HCT116 (cell line): ENCODE data around the gene LTBR. TPM values are rescaled to one million over a fixed set of nuclear protein-coding genes. Genes with fewer than 3 reads are reported as not detected.

ENCODE experiments used
- ATAC-seq: fragments of 200-7000 bp; cut with Tn5 transposase; 2 replicates; pipeline ENCODE4 v1.9.1; 2020; ENCODE audit warnings: mild to moderate bottlenecking, moderate library complexity
- BruUV-seq: library from RNA; stranded (reverse); fragments of 400-500 nt; replicated peaks from 2 replicates; lab custom pipeline; 2021; lab: Mats Ljungman, UMichigan
- CTCF ChIA-PET: fragments of 300-600 bp; sonication (Branson Sonifier 250); formaldehyde crosslinking; loops from one replicate; lab custom pipeline; 2021; ENCODE audit warnings: antibody characterized with exemption; lab: Charles Lee
- POLR2A ChIA-PET: fragments of 300-600, 350-600 bp; sonication (Branson Sonifier 250); formaldehyde crosslinking; loops from one replicate; lab custom pipeline; 2021; ENCODE audit warnings: antibody characterized with exemption; lab: Charles Lee
- RAD21 ChIA-PET, 2 experiments: fragments of 300-600 bp; sonication (Branson Sonifier 250); formaldehyde crosslinking; loops; one replicate each; lab custom pipeline; 2023; ENCODE audit warnings: low total read pairs in 2 of 2; ENCODE audit not compliant: uncharacterized antibody in 2 of 2, unreplicated experiment in 2 of 2, low non-redundant PET in 1 of 2; lab: Charles Lee
- DNase-seq: peaks from one replicate; pipeline ENCODE4 v3.0.0-alpha.2; 2010; ENCODE audit warnings: low read depth, low spot score
- H2AFZ ChIP-seq: fragments of 200-600 bp; shearing (Covaris generic), sonication (generic); 2 replicates; pipeline ENCODE4 v1.6.1; 2017; ENCODE audit warnings: low read depth, mixed run types, mixed read lengths, antibody characterized with exemption, low read length; ENCODE audit not compliant: poor library complexity, severe bottlenecking
- H3K27ac ChIP-seq: 2 replicates; pipeline ENCODE4 v1.5.1; 2012; ENCODE audit warnings: low read depth, low read length
- H3K27me3 ChIP-seq: fragments of 200-600 bp; sonication (generic); 2 replicates; pipeline ENCODE4 v1.6.1; 2016; ENCODE audit warnings: mixed run types, low read length, mixed read lengths; ENCODE audit not compliant: insufficient read depth
- H3K36me3 ChIP-seq, 2 experiments: fragments of 200-500 bp in 1 of 2; fragments of 200-600 bp in 1 of 2; sonication (Bioruptor generic) in 1 of 2; sonication (generic) in 1 of 2; 2 replicates each; pipeline versions ENCODE4 v1.5.1 to v1.6.1; 2014 to 2016; ENCODE audit warnings: low read length in 2 of 2, inconsistent platforms in 1 of 2, mixed read lengths in 1 of 2, mixed run types in 1 of 2; ENCODE audit not compliant: insufficient read depth in 2 of 2, control insufficient read depth in 1 of 2
- H3K4me1 ChIP-seq, 2 experiments: fragments of 200-600 bp in 1 of 2; sonication (generic) in 1 of 2; 2 replicates each; pipeline versions ENCODE4 v1.5.1 to v1.6.1; 2012 to 2017; ENCODE audit warnings: low read length in 2 of 2, inconsistent platforms in 1 of 2, mild to moderate bottlenecking in 1 of 2, mixed read lengths in 1 of 2, mixed run types in 1 of 2, moderate library complexity in 1 of 2; ENCODE audit not compliant: insufficient read depth in 2 of 2, control insufficient read depth in 1 of 2
- H3K4me2 ChIP-seq: fragments of 200-600 bp; sonication (generic); 2 replicates; pipeline ENCODE4 v1.6.1; 2017; ENCODE audit warnings: mixed run types, low read length, mixed read lengths
- H3K4me3 ChIP-seq, 2 experiments: fragments of 200-600 bp in 1 of 2; sonication (generic) in 1 of 2; replicated peaks in 1 of 2; 2 replicates each; pipeline ENCODE4 v1.5.1; 2011 to 2016; ENCODE audit warnings: low read length in 2 of 2, control low read depth in 1 of 2, low read depth in 1 of 2, mild to moderate bottlenecking in 1 of 2, mixed read lengths in 1 of 2, mixed run types in 1 of 2
- H3K79me2 ChIP-seq: fragments of 200-600 bp; sonication (generic); 2 replicates; pipeline ENCODE4 v1.6.1; 2017; ENCODE audit warnings: mild to moderate bottlenecking, mixed run types, low read length, moderate library complexity, mixed read lengths; ENCODE audit not compliant: insufficient read depth
- H3K9ac ChIP-seq: fragments of 200-600 bp; sonication (generic); 2 replicates; pipeline ENCODE4 v1.6.1; 2016; ENCODE audit warnings: low read length, mixed read lengths
- H3K9me2 ChIP-seq: fragments of 200-600 bp; sonication (generic), shearing (Covaris generic); 2 replicates; pipeline ENCODE4 v1.6.1; 2017; ENCODE audit warnings: mixed run types, mild to moderate bottlenecking, moderate library complexity; ENCODE audit not compliant: insufficient read depth
- H3K9me3 ChIP-seq, 2 experiments: fragments of 200-500 bp in 1 of 2; fragments of 200-600 bp in 1 of 2; sonication (Bioruptor generic) in 1 of 2; sonication (generic) in 1 of 2; 2 replicates each; pipeline ENCODE4 v1.6.1; 2014 to 2017; ENCODE audit warnings: low read length in 2 of 2, mixed read lengths in 2 of 2, inconsistent platforms in 1 of 2, low read depth in 1 of 2, mild to moderate bottlenecking in 1 of 2, mixed run types in 1 of 2, moderate library complexity in 1 of 2; ENCODE audit not compliant: control insufficient read depth in 1 of 2, insufficient read depth in 1 of 2
- H4K20me1 ChIP-seq: fragments of 200-600 bp; sonication (generic), shearing (Covaris generic); 2 replicates; pipeline ENCODE4 v1.6.1; 2017; ENCODE audit warnings: mixed run types, mild to moderate bottlenecking, moderate library complexity; ENCODE audit not compliant: insufficient read depth
- EGR1 ChIP-seq: IDR thresholded peaks from 2 replicates; pipeline ENCODE4 v1.6.1; 2012; ENCODE audit warnings: low read depth
- EZH2phosphoT487 ChIP-seq: fragments of 200-600 bp; IDR thresholded peaks from 2 replicates; pipeline ENCODE4 v1.6.1; 2018; ENCODE audit warnings: antibody characterized with exemption, borderline replicate concordance
- FOSL1 ChIP-seq: IDR thresholded peaks from 2 replicates; pipeline ENCODE4 v1.6.1; 2012; ENCODE audit warnings: low read depth
- POLR2A ChIP-seq: IDR thresholded peaks from 2 replicates; pipeline ENCODE4 v1.7.0; 2011; ENCODE audit warnings: borderline replicate concordance; ENCODE audit not compliant: insufficient read depth, insufficient read length; ENCODE audit errors: extremely low read depth
- POLR2AphosphoS5 ChIP-seq: IDR thresholded peaks from 2 replicates; pipeline ENCODE4 v1.6.1; 2011; ENCODE audit warnings: mild to moderate bottlenecking, low read depth, low read length, moderate library complexity
- RAD21 ChIP-seq: IDR thresholded peaks from 2 replicates; pipeline ENCODE4 v1.6.1; 2012; ENCODE audit warnings: low read depth, mild to moderate bottlenecking
- TCF7L2 ChIP-seq: IDR thresholded peaks from 2 replicates; pipeline ENCODE4 v1.7.0; 2011; ENCODE audit warnings: borderline replicate concordance, inconsistent platforms; ENCODE audit not compliant: insufficient read depth, insufficient read length; ENCODE audit errors: extremely low read depth
- ZFX ChIP-seq: fragments of 450-650 bp; IDR thresholded peaks from 2 replicates; pipeline ENCODE4 v1.6.1; 2017
- intact Hi-C: fragments of 100-400 bp; cut with micrococcal nuclease; formaldehyde crosslinking; loops from 2 replicates; pipeline ENCODE4 v1.10.0; 2022
- total RNA-seq: library from RNA; stranded (reverse); gene quantifications from one replicate; pipeline ENCODE4 v1.2.1, GENCODE V29; 2021; ENCODE audit not compliant: unreplicated experiment
- TF ChIP-seq, protein P1 (sequence below), 3 experiments: fragments of 200-600 bp in 1 of 3; sonication (generic) in 1 of 3; IDR thresholded peaks in 2 of 3; conservative IDR thresholded peaks in 1 of 3; 2 replicates each; pipeline ENCODE4 v1.5.1; 2012 to 2017; ENCODE audit warnings: low read depth in 2 of 3, low read length in 2 of 3, antibody characterized with exemption in 1 of 3, borderline replicate concordance in 1 of 3, control low read depth in 1 of 3, mild to moderate bottlenecking in 1 of 3, mixed read lengths in 1 of 3, mixed run types in 1 of 3, moderate library complexity in 1 of 3; ENCODE audit not compliant: insufficient read depth in 1 of 3
- TF ChIP-seq, protein P2 (sequence below): IDR thresholded peaks from 2 replicates; pipeline ENCODE4 v1.6.1; 2011; ENCODE audit warnings: mild to moderate bottlenecking, low read length, moderate library complexity; ENCODE audit not compliant: insufficient replicate concordance; ENCODE audit errors: extremely low read depth

The LTBR gene
- total RNA-seq, 1 experiment from 2014 or later, result 128 TPM

DNA sequence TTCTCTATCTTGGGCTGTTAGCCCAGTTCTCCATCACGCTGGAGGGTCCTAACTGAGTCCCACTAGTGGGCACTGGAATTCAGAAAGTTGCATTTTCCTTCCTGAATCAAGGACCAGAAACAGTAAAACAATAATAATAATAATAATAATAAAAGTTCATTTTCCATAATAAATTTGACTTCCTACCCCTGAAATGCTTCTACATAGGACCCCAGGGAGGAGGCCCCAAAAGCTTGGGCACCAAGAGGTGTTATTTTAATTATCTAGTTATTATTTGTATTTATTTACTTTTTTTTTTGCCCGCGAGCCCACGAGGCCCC lies 21.0 kb upstream of the LTBR start (continued):
- TF ChIP-seq, protein P1, sequence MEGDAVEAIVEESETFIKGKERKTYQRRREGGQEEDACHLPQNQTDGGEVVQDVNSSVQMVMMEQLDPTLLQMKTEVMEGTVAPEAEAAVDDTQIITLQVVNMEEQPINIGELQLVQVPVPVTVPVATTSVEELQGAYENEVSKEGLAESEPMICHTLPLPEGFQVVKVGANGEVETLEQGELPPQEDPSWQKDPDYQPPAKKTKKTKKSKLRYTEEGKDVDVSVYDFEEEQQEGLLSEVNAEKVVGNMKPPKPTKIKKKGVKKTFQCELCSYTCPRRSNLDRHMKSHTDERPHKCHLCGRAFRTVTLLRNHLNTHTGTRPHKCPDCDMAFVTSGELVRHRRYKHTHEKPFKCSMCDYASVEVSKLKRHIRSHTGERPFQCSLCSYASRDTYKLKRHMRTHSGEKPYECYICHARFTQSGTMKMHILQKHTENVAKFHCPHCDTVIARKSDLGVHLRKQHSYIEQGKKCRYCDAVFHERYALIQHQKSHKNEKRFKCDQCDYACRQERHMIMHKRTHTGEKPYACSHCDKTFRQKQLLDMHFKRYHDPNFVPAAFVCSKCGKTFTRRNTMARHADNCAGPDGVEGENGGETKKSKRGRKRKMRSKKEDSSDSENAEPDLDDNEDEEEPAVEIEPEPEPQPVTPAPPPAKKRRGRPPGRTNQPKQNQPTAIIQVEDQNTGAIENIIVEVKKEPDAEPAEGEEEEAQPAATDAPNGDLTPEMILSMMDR (IDR thresholded peaks at IDR 0.05 in 2 of 3, conservative IDR thresholded peaks at IDR 0.05 in 1 of 3; ENCODE audit: borderline replicate concordance in 1 of 3, insufficient read depth in 1 of 3, low read depth in 2 of 3, low read length in 2 of 3), result no peak
- TF ChIP-seq, protein P2, sequence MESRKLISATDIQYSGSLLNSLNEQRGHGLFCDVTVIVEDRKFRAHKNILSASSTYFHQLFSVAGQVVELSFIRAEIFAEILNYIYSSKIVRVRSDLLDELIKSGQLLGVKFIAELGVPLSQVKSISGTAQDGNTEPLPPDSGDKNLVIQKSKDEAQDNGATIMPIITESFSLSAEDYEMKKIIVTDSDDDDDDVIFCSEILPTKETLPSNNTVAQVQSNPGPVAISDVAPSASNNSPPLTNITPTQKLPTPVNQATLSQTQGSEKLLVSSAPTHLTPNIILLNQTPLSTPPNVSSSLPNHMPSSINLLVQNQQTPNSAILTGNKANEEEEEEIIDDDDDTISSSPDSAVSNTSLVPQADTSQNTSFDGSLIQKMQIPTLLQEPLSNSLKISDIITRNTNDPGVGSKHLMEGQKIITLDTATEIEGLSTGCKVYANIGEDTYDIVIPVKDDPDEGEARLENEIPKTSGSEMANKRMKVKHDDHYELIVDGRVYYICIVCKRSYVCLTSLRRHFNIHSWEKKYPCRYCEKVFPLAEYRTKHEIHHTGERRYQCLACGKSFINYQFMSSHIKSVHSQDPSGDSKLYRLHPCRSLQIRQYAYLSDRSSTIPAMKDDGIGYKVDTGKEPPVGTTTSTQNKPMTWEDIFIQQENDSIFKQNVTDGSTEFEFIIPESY, result no peak
- TF ChIP-seq EGR1, result no peak
- no peak for TF ChIP-seq TCF7L2
- no peak for TF ChIP-seq FOSL1
- TF ChIP-seq EZH2phosphoT487, result no peak

DNA sequence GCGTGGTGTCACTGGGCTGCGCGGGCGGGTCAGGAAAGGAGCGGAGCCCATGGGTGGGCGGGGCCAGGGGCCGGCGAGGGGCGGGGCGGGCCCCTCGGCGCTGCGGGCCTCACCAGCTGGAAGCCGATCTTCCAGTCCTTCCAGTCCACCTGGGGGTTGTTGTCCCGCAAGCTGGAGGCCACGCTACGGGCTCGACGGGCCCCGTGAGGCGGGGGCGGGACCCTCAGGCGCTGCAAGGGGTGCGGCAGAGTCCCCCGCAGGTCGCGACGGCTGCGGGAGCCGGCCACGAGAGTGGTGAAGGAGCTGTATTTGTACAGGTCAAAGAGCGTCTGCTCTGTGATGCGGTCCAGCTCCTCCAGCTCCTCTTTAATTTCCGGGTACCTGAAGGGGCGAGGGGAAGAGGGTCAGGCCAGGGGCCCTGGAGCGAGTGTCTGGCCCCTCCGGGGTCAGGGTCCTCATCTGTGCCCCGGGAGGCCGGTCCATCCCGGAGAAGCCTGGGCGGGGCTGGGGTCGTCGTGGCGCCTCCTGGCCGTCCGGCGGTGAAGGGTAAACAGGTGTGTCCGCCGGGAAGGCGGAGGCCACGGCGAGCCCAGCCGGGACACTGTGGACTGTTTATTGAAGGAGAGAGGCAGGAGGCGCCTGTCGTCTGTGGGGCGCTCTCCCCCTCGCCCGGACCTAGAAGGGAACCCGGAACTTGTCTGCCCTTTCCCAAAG lies 20.5 kb upstream of the LTBR start:
- no peak overlapping the region for H2AFZ ChIP-seq
- H3K9me2 ChIP-seq, result no peaks in the 10 kb centered on the region
- H4K20me1 ChIP-seq, result no peaks in the 10 kb centered on the region
- ATAC-seq, result peak; percentile 82
- H3K4me3 ChIP-seq, result peak overlapping the region; percentile 60 to 72
- BruUV-seq, result TSS peak; percentile 85
- ChIA-PET POLR2A (interaction anchor here (0.7 to 2.4 kb wide), 8 partner anchors 18 to 360 kb away, joined by 3 to 9 read pairs (median 3); partner anchors contain the start of genes COPS7A and GAPDH), CTCF (interaction anchor here (1.3 to 1.8 kb wide), 2 partner anchors 14 to 102 kb away, joined by 3 read pairs; no protein-coding TSS in a partner anchor), RAD21 (interaction anchor here in 1 of 2 experiments (0.7 to 1.5 kb wide), 3 partner anchors 18 to 40 kb away, joined by 3 to 9 read pairs (median 4); no protein-coding TSS in a partner anchor)
- H3K79me2 ChIP-seq, result peaks cover 60% of the 10 kb centered on the region
- intact Hi-C loops, result no loop called here
- no peaks in the 10 kb centered on the region for H3K27me3 ChIP-seq
- peak overlapping the region; percentile 85 for H3K9ac ChIP-seq
- peaks cover 2 to 23% of the 10 kb centered on the region in 2 experiments; a peak in 3 of 4 replicates for H3K36me3 ChIP-seq
- H3K9me3 ChIP-seq, result no peaks in the 10 kb centered on the region
- no peak for DNase-seq
- peak; percentile 67; the same call in 1 of the 2 replicates for TF ChIP-seq ZFX
- TF ChIP-seq POLR2AphosphoS5, result peak; percentile 85
- TF ChIP-seq POLR2A, result peak; percentile 46
- no peak for TF ChIP-seq RAD21
- peak overlapping the region; percentile 99 for H3K27ac ChIP-seq
- H3K4me1 ChIP-seq, result peaks cover 64 to 83% of the 10 kb centered on the region in 2 experiments
- H3K4me2 ChIP-seq, result peak overlapping the region; percentile 98
